OCI-LY7 (cell line): ENCODE measurements around the gene ZNRF2. TPM values are rescaled to one million over a fixed set of nuclear protein-coding genes. Genes with fewer than 3 reads are reported as not detected.

Experiments used
- BruUV-seq: library from RNA; stranded (reverse); fragments of 400-500 nt; replicated peaks from 2 replicates; lab custom pipeline; 2021; lab: Mats Ljungman, UMichigan
- CTCF ChIA-PET: fragments of 300-600 bp; sonication (Branson Sonifier 250); formaldehyde crosslinking; loops from one replicate; lab custom pipeline; 2022; ENCODE audit warnings: antibody characterized with exemption; ENCODE audit not compliant: unreplicated experiment; lab: Charles Lee
- POLR2A ChIA-PET: fragments of 300-600 bp; sonication (Branson Sonifier 250); formaldehyde crosslinking; loops from one replicate; lab custom pipeline; 2022; ENCODE audit warnings: antibody characterized with exemption; lab: Charles Lee
- DNase-seq: peaks from one replicate; pipeline ENCODE4 v3.0.0-alpha.2; 2015; ENCODE audit warnings: low spot score
- H2AFZ ChIP-seq: fragments of 200-600 bp; sonication (generic), shearing (Covaris generic); 2 replicates; pipeline ENCODE4 v1.6.1; 2014; ENCODE audit warnings: mild to moderate bottlenecking, antibody characterized with exemption, low read length, moderate library complexity
- H3K27ac ChIP-seq: fragments of 200-600 bp; sonication (generic); 2 replicates; pipeline ENCODE4 v1.5.1; 2014; ENCODE audit warnings: mixed run types, low read depth, mild to moderate bottlenecking, moderate library complexity, low read length, inconsistent platforms; ENCODE audit not compliant: poor library complexity, severe bottlenecking
- H3K36me3 ChIP-seq: fragments of 200-600 bp; sonication (generic); 2 replicates; pipeline ENCODE4 v1.6.1; 2014; ENCODE audit warnings: mild to moderate bottlenecking, antibody characterized with exemption, low read length, moderate library complexity, mixed read lengths; ENCODE audit not compliant: insufficient read depth
- H3K4me1 ChIP-seq: fragments of 200-600 bp; sonication (generic); 2 replicates; pipeline ENCODE4 v1.5.1; 2014; ENCODE audit warnings: mild to moderate bottlenecking, low read length; ENCODE audit not compliant: insufficient read depth, poor library complexity, severe bottlenecking
- H3K4me2 ChIP-seq: fragments of 200-600 bp; sonication (generic); 2 replicates; pipeline ENCODE4 v1.6.1; 2014; ENCODE audit warnings: mild to moderate bottlenecking, low read length
- H3K4me3 ChIP-seq: fragments of 200-600 bp; sonication (generic); 2 replicates; pipeline ENCODE4 v1.5.1; 2014; ENCODE audit warnings: mild to moderate bottlenecking, low read depth, low read length; ENCODE audit not compliant: poor library complexity, severe bottlenecking
- H3K79me2 ChIP-seq: fragments of 200-600 bp; sonication (generic); 2 replicates; pipeline ENCODE4 v1.6.1; 2016; ENCODE audit warnings: low read depth, mild to moderate bottlenecking, low read length, moderate library complexity, mixed read lengths; ENCODE audit not compliant: insufficient read depth
- H3K9me2 ChIP-seq: fragments of 200-600 bp; sonication (generic); 2 replicates; pipeline ENCODE4 v1.6.1; 2016; ENCODE audit warnings: mild to moderate bottlenecking, low read length, mixed read lengths; ENCODE audit not compliant: insufficient read depth
- H3K9me3 ChIP-seq: fragments of 200-600 bp; sonication (generic); 2 replicates; pipeline ENCODE4 v1.6.1; 2014; ENCODE audit warnings: mild to moderate bottlenecking, mixed run types, low read length, mixed read lengths
- H4K20me1 ChIP-seq: fragments of 200-600 bp; sonication (generic); 2 replicates; pipeline ENCODE4 v1.6.1; 2014; ENCODE audit warnings: mild to moderate bottlenecking, antibody characterized with exemption, low read length, moderate library complexity, mixed read lengths; ENCODE audit not compliant: insufficient read depth
- CTCF ChIP-seq: fragments of 200-600 bp; sonication (generic); conservative IDR thresholded peaks from 2 replicates; pipeline ENCODE4 v1.5.1; 2014; ENCODE audit warnings: mild to moderate bottlenecking, antibody characterized with exemption, low read length, moderate library complexity, mixed read lengths
- EZH2phosphoT487 ChIP-seq: fragments of 200-600 bp; sonication (generic); IDR thresholded peaks from 2 replicates; pipeline ENCODE4 v1.6.1; 2018; ENCODE audit warnings: low read depth, borderline replicate concordance, mild to moderate bottlenecking, mixed run types, antibody characterized with exemption, low read length, moderate library complexity, mixed read lengths
- intact Hi-C: fragments of 100-400 bp; cut with micrococcal nuclease; formaldehyde crosslinking; loops from one replicate; pipeline ENCODE4 v1.10.0; 2022; ENCODE audit not compliant: unreplicated experiment
- total RNA-seq, 2 experiments: library from RNA; depleted of rRNA in 1 of 2; stranded (reverse); fragments of >200 nt in 1 of 2; shearing (Covaris generic) in 1 of 2; gene quantifications; 2 replicates each; pipeline ENCODE4 v1.2.3, GENCODE V29; 2014 to 2022

ZNRF2 gene
- total RNA-seq, 2 experiments from 2014 or later = 21.2 to 24.7 TPM

- POLR2A ChIA-PET = no interaction called here
- Histone ChIP-seq H3K9me3 (peaks cover 10% of the 10 kb centered on the region; the same call in 1 of the 2 replicates), H3K4me1 (peaks cover 15% of the 10 kb centered on the region), H3K27ac (no peak overlapping the region), H4K20me1 (0 out of 2 replicates have a peak, but pooled peaks cover 9% of the 10 kb centered on the region), H3K36me3 (peaks cover 4% of the 10 kb centered on the region; the same call in 1 of the 2 replicates), H3K4me3 (no peak overlapping the region), H2AFZ (no peak overlapping the region), H3K9me2 (no peaks in the 10 kb centered on the region), H3K4me2 (no peak overlapping the region), H3K79me2 (peaks cover 97% of the 10 kb centered on the region)
- TF ChIP-seq CTCF (no peak), EZH2phosphoT487 (no peak)
- intact Hi-C loops = no loop called here
- BruUV-seq = no TSS peak
- no peak for DNase-seq
- CTCF ChIA-PET = interaction anchor here (0.5 kb wide), 1 partner anchor 340 kb away, joined by 3 read pairs; no protein-coding TSS in a partner anchor
Observed at GRCh38 chr7:30309842-30310435, 25.5 kb downstream of the ZNRF2 start.

- Histone ChIP-seq H3K9me2 (no peaks in the 10 kb centered on the region), H3K4me2 (no peak overlapping the region), H3K36me3 (peaks cover 4% of the 10 kb centered on the region; the same call in 1 of the 2 replicates), H3K27ac (no peak overlapping the region), H3K4me3 (no peak overlapping the region), H3K79me2 (peaks cover 96% of the 10 kb centered on the region), H3K4me1 (peaks cover 11% of the 10 kb centered on the region), H3K9me3 (peaks cover 10% of the 10 kb centered on the region; the same call in 1 of the 2 replicates), H4K20me1 (0 out of 2 replicates have a peak, but pooled peaks cover 9% of the 10 kb centered on the region), H2AFZ (no peak overlapping the region)
- no TSS peak for BruUV-seq
- DNase-seq = no peak
- TF ChIP-seq EZH2phosphoT487 = no peak
- no peak for TF ChIP-seq CTCF
- CTCF ChIA-PET = no interaction called here
- POLR2A ChIA-PET = interaction anchor here (1.3 to 2.7 kb wide), 3 partner anchors 11 to 19 kb away, joined by 3 to 16 read pairs (median 5); no protein-coding TSS in a partner anchor
- intact Hi-C loops = no loop called here
Observed at GRCh38 chr7:30310674-30311362, 26.4 kb downstream of the ZNRF2 start.
